Sigmoid colon (tissue), 4 donors: ENCODE data around the gene MAPK8IP2.

Experiments used
- POLR2A ChIP-seq, 2 donors: fragments of 450-650 bp; IDR thresholded peaks; one replicate each; pipeline ENCODE4 v1.6.1; 2016; ENCODE audit warnings: antibody characterized with exemption in 2 of 2, mild to moderate bottlenecking in 2 of 2, moderate library complexity in 2 of 2
- POLR2AphosphoS5 ChIP-seq, 4 donors: sonication (generic); formaldehyde crosslinking; IDR thresholded peaks; one replicate each; pipeline ENCODE4 v1.6.1; 2017; ENCODE audit warnings: antibody characterized with exemption in 4 of 4
- TF ChIP-seq, protein P1 (sequence below), 4 experiments: fragments of 450-650 bp in 3 of 4; fragments of 200-600 bp in 1 of 4; IDR thresholded peaks; one replicate each; pipeline ENCODE4 v1.5.1; 2016 to 2019; ENCODE audit warnings: antibody characterized with exemption in 4 of 4, mild to moderate bottlenecking in 3 of 4, moderate library complexity in 2 of 4

- TF ChIP-seq, protein P1, sequence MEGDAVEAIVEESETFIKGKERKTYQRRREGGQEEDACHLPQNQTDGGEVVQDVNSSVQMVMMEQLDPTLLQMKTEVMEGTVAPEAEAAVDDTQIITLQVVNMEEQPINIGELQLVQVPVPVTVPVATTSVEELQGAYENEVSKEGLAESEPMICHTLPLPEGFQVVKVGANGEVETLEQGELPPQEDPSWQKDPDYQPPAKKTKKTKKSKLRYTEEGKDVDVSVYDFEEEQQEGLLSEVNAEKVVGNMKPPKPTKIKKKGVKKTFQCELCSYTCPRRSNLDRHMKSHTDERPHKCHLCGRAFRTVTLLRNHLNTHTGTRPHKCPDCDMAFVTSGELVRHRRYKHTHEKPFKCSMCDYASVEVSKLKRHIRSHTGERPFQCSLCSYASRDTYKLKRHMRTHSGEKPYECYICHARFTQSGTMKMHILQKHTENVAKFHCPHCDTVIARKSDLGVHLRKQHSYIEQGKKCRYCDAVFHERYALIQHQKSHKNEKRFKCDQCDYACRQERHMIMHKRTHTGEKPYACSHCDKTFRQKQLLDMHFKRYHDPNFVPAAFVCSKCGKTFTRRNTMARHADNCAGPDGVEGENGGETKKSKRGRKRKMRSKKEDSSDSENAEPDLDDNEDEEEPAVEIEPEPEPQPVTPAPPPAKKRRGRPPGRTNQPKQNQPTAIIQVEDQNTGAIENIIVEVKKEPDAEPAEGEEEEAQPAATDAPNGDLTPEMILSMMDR (IDR thresholded peaks at IDR 0.05) = no peak
- TF ChIP-seq POLR2A (IDR thresholded peaks at IDR 0.05) (no peak), POLR2AphosphoS5 (IDR thresholded peaks at IDR 0.05) (no peak)
These were observed 3.8 kb downstream of the MAPK8IP2 start for GRCh38 chr22:50604256-50605001.
